SK-N-SH treated with all-trans-retinoic acid at 6 μM for 48 hours (cell line): ENCODE measurements around the gene SENP1.

Experiments used
- ARNTL ChIP-seq: fragments of 450-650 bp; formaldehyde crosslinking; IDR thresholded peaks from 2 replicates; pipeline ENCODE4 v1.5.0; 2020; ENCODE audit warnings: low read depth, mild to moderate bottlenecking, moderate library complexity, borderline replicate concordance
- BACH2 ChIP-seq: fragments of 250-450 bp; sonication (Bioruptor Pico); IDR thresholded peaks from 2 replicates; pipeline ENCODE4 v1.9.0; 2021; ENCODE audit warnings: mild to moderate bottlenecking, borderline replicate concordance
- ESRRG ChIP-seq: fragments of 250-450 bp; sonication (Bioruptor Pico); IDR thresholded peaks from 2 replicates; pipeline ENCODE4 v1.6.1; 2021; ENCODE audit warnings: mild to moderate bottlenecking
- GLIS3 ChIP-seq: fragments of 250-450 bp; sonication (Bioruptor Pico); IDR thresholded peaks from 2 replicates; pipeline ENCODE4 v1.5.0; 2020; ENCODE audit warnings: mild to moderate bottlenecking, moderate library complexity
- ISL1 ChIP-seq: fragments of 250-450 bp; sonication (Bioruptor Pico); IDR thresholded peaks from 2 replicates; pipeline ENCODE4 v2.1.2; 2022; ENCODE audit warnings: mild to moderate bottlenecking, moderate library complexity
- OSR1 ChIP-seq: fragments of 250-450 bp; sonication (Bioruptor Pico); IDR thresholded peaks from 2 replicates; pipeline ENCODE4 v1.8.0; 2022; ENCODE audit warnings: moderate library complexity, mild to moderate bottlenecking, inconsistent platforms
- PPARA ChIP-seq: fragments of 250-450 bp; sonication (Bioruptor Pico); IDR thresholded peaks from 2 replicates; pipeline ENCODE4 v1.5.0; 2020; ENCODE audit warnings: mild to moderate bottlenecking, borderline replicate concordance
- RARB ChIP-seq: fragments of 250-450 bp; sonication (Bioruptor Pico); IDR thresholded peaks from 2 replicates; pipeline ENCODE4 v1.8.0; 2021; ENCODE audit warnings: mild to moderate bottlenecking, moderate library complexity
- TCF4 ChIP-seq: fragments of 250-450 bp; sonication (Bioruptor Pico); IDR thresholded peaks from 2 replicates; pipeline ENCODE4 v1.8.0; 2021; ENCODE audit warnings: mild to moderate bottlenecking, moderate library complexity, borderline replicate concordance
- ZFP3 ChIP-seq: fragments of 250-450 bp; sonication (Bioruptor Pico); IDR thresholded peaks from 2 replicates; pipeline ENCODE4 v1.5.0; 2020; ENCODE audit warnings: mild to moderate bottlenecking, moderate library complexity
- ZFP30 ChIP-seq: fragments of 450-650 bp; formaldehyde crosslinking; IDR thresholded peaks from 2 replicates; pipeline ENCODE4 v1.5.0; 2022; ENCODE audit warnings: mild to moderate bottlenecking, moderate library complexity
- ZNF565 ChIP-seq: fragments of 450-650 bp; formaldehyde crosslinking; conservative IDR thresholded peaks from 2 replicates; pipeline ENCODE4 v1.5.0; 2020; ENCODE audit warnings: low read depth, mild to moderate bottlenecking, moderate library complexity
- ZNF8 ChIP-seq: fragments of 450-650 bp; formaldehyde crosslinking; IDR thresholded peaks from 2 replicates; pipeline ENCODE4 v1.5.0; 2020; ENCODE audit warnings: mild to moderate bottlenecking, moderate library complexity
- TF ChIP-seq, protein P1 (sequence below): fragments of 250-450 bp; sonication (Bioruptor Pico); IDR thresholded peaks from 2 replicates; pipeline ENCODE4 v1.5.0; 2020; ENCODE audit warnings: mild to moderate bottlenecking, moderate library complexity

DNA sequence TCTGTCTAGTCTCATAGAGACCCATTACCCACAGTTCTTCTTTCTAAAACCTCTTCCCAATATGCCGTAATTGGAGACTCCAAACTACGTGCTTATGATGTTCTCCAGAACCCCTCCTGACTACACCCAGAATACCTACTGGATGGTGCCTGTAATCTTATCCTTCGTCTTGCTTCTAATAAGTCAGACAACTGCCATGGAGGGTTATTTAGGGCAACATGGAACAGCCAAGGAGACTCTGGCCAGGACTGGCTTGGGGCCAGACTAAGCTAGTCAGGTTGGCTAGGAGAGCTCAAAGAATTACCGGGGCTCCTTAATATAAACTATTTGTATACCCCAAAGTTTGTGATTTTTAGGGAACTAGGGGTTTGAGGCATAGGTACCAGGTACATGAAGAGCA lies 20.1 kb upstream of the SENP1 start:
- TF ChIP-seq GLIS3: no peak
- TF ChIP-seq ZFP30 (CRISPR knock-in tag): no peak
- TF ChIP-seq, protein P1, sequence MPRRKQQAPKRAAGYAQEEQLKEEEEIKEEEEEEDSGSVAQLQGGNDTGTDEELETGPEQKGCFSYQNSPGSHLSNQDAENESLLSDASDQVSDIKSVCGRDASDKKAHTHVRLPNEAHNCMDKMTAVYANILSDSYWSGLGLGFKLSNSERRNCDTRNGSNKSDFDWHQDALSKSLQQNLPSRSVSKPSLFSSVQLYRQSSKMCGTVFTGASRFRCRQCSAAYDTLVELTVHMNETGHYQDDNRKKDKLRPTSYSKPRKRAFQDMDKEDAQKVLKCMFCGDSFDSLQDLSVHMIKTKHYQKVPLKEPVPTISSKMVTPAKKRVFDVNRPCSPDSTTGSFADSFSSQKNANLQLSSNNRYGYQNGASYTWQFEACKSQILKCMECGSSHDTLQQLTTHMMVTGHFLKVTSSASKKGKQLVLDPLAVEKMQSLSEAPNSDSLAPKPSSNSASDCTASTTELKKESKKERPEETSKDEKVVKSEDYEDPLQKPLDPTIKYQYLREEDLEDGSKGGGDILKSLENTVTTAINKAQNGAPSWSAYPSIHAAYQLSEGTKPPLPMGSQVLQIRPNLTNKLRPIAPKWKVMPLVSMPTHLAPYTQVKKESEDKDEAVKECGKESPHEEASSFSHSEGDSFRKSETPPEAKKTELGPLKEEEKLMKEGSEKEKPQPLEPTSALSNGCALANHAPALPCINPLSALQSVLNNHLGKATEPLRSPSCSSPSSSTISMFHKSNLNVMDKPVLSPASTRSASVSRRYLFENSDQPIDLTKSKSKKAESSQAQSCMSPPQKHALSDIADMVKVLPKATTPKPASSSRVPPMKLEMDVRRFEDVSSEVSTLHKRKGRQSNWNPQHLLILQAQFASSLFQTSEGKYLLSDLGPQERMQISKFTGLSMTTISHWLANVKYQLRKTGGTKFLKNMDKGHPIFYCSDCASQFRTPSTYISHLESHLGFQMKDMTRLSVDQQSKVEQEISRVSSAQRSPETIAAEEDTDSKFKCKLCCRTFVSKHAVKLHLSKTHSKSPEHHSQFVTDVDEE (CRISPR knock-in tag): no peak
- TF ChIP-seq ESRRG (CRISPR knock-in tag): no peak
- no peak for TF ChIP-seq ARNTL
- no peak for TF ChIP-seq ZFP3 (CRISPR knock-in tag)
- TF ChIP-seq PPARA: no peak
- no peak for TF ChIP-seq OSR1 (CRISPR knock-in tag)
- no peak for TF ChIP-seq BACH2 (CRISPR knock-in tag)
- no peak for TF ChIP-seq ISL1
- no peak for TF ChIP-seq RARB (CRISPR knock-in tag)
- no peak for TF ChIP-seq ZNF8 (CRISPR knock-in tag)
- no peak for TF ChIP-seq ZNF565
- TF ChIP-seq TCF4 (CRISPR knock-in tag): no peak
